ENCODE data around the gene CERK.

The CERK gene

DNA sequence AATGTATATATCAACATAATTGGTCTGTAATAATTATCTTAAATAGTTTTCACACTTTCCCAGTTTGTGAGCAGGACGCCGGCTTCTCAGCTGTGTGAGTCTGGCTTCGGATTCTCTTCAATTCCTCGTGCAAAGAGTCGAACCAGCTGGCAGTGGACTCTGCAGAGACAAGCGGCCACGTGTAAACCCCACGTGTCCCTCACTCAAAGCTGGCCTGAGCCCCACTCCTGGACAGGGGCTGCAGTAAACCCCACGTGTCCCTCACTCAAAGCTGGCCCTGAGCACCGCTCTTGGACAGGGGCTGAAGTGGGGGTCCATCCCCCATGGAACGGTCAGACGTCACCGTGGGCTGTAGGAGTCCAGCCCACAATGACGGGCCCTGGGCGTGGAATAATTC, 51.0 kb downstream of the CERK start:
- no peak for DNase-seq (ENCODE audit: low read depth)

DNA sequence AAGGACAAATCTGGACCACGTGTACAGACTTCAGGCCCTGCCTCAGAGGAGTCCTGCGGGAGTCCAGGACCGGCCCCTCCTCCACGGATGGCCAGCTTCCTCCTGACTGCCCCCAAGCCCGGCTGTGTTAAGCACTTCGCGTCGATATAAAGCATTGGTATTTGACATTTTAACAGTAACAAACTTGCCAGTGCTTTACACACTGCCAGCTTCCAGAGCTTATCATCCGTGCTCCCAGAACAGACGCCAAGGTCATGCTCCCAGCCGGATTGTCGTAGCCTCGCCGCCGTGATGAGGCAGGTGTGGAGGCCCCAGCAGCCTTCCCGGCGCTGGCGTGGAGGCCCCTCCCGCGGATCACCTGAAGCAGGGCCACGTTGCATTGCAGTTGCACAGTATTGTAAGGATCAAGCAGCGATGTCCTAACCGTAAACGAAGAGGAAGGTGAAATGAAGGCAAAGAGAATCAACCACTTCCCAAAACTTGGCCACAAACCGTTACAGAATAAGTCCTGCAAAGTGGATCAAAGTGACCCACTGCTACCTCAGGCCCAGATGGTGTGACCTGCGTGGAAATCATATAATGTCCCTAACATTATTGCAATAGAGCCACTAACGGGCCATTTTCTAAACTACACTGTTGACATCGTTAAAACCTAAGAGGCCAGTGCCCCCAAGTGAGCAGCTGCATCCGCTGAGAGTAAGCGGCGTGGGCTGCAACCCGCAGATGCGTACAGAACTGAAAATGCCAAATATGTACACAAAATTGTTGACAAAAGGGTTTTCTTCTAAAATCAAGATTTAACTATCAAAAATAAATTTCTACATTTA, 51.6 kb downstream of the CERK start:
- TF ChIP-seq, protein P1, sequence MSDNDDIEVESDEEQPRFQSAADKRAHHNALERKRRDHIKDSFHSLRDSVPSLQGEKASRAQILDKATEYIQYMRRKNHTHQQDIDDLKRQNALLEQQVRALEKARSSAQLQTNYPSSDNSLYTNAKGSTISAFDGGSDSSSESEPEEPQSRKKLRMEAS (IDR thresholded peaks at IDR 0.05; ENCODE audit: low read depth, low read length), result no peak
- TF ChIP-seq, protein P2, sequence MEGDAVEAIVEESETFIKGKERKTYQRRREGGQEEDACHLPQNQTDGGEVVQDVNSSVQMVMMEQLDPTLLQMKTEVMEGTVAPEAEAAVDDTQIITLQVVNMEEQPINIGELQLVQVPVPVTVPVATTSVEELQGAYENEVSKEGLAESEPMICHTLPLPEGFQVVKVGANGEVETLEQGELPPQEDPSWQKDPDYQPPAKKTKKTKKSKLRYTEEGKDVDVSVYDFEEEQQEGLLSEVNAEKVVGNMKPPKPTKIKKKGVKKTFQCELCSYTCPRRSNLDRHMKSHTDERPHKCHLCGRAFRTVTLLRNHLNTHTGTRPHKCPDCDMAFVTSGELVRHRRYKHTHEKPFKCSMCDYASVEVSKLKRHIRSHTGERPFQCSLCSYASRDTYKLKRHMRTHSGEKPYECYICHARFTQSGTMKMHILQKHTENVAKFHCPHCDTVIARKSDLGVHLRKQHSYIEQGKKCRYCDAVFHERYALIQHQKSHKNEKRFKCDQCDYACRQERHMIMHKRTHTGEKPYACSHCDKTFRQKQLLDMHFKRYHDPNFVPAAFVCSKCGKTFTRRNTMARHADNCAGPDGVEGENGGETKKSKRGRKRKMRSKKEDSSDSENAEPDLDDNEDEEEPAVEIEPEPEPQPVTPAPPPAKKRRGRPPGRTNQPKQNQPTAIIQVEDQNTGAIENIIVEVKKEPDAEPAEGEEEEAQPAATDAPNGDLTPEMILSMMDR (IDR thresholded peaks at IDR 0.05; ENCODE audit: low read depth, low read length), result no peak
- TF ChIP-seq MYC (IDR thresholded peaks at IDR 0.05; ENCODE audit: low read depth, low read length), result no peak
- TF ChIP-seq POLR2A (IDR thresholded peaks at IDR 0.05; ENCODE audit: extremely low read depth, insufficient read length), result no peak

More for the DNA sequence above, 51.0 kb downstream of the CERK start:
- TF ChIP-seq, protein P2 (IDR thresholded peaks at IDR 0.05; ENCODE audit: low read depth, low read length), result no peak
- TF ChIP-seq POLR2A (IDR thresholded peaks at IDR 0.05; ENCODE audit: extremely low read depth, insufficient read length), result no peak
- TF ChIP-seq MYC (IDR thresholded peaks at IDR 0.05; ENCODE audit: low read depth, low read length), result no peak
- TF ChIP-seq, protein P1 (IDR thresholded peaks at IDR 0.05; ENCODE audit: low read depth, low read length), result no peak
- H3K4me3 ChIP-seq (ENCODE audit: low read depth, low read length), result no peak overlapping the region

DNA sequence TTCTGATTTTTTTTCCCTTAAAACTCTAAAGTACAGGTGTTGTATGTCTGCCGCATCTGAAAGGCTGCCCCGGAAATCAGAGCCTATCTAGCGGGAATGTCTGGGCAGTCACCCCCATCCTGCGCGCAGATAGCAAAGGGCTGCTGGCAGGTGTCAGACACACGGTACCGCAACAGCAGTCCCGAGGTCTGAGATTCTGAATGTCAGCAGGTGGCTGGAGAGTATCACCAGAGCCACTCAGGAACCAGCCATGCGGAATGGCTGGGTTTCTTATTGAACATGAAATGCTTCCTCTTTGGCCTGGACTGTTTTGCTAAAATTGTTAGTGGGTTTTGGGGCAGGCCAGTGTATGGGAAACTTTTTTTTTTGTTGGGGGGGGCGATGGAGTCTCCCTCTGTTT, 53.3 kb downstream of the CERK start:
- TF ChIP-seq, protein P2 (IDR thresholded peaks at IDR 0.05; ENCODE audit: low read depth, low read length), result no peak
- TF ChIP-seq, protein P1 (IDR thresholded peaks at IDR 0.05; ENCODE audit: low read depth, low read length), result no peak
- TF ChIP-seq POLR2A (IDR thresholded peaks at IDR 0.05; ENCODE audit: extremely low read depth, insufficient read length) (no peak), MYC (IDR thresholded peaks at IDR 0.05; ENCODE audit: low read depth, low read length) (no peak)
- DNase-seq (ENCODE audit: low read depth), result no peak

More for the DNA sequence above, 51.6 kb downstream of the CERK start:
- peak; percentile 13 for DNase-seq (ENCODE audit: low read depth)
- H3K4me3 ChIP-seq (ENCODE audit: low read depth, low read length), result no peak overlapping the region

DNA sequence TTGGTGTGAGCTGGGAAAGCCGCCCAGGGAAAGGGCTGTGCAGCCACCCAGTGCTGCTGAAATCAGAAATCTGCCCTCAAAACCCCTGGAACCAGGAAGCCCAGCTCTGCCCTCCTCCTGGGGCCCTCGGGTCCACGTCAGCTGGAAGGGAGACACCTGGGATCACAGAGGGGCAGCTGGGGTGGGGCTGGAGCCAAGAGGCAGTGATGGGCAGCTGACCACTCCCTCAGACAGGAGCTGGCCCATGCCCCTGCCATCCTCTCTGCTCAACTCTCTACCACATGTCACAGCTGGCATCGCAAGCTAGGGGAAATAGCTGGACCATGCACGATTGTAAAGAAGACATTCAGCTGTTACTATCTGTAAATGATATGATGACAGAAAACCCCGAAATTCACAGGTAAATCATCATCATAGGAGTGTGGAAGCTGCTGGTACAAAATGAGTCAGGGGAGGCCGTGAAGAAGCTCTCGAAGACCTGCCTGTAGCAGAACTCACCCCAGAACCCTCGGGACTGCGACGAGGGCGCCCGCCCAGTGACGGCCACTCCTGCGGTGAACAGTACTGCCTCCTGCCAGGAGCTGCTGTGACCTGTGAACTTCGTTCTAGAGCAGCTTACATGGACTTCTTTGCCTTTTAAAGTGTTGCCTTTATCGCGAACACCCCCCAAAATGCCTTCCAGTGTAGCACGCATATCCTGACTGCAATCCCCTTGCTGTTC, 55.9 kb downstream of the CERK start:
- H3K4me3 ChIP-seq (ENCODE audit: low read depth, low read length), result no peak overlapping the region
- TF ChIP-seq, protein P1 (IDR thresholded peaks at IDR 0.05; ENCODE audit: low read depth, low read length), result no peak
- TF ChIP-seq POLR2A (IDR thresholded peaks at IDR 0.05; ENCODE audit: extremely low read depth, insufficient read length) (no peak), MYC (IDR thresholded peaks at IDR 0.05; ENCODE audit: low read depth, low read length) (no peak)
- TF ChIP-seq, protein P2 (IDR thresholded peaks at IDR 0.05; ENCODE audit: low read depth, low read length), result no peak
- no peak for DNase-seq (ENCODE audit: low read depth)

More for the DNA sequence above, 53.3 kb downstream of the CERK start:
- no peak overlapping the region for H3K4me3 ChIP-seq (ENCODE audit: low read depth, low read length)

DNA sequence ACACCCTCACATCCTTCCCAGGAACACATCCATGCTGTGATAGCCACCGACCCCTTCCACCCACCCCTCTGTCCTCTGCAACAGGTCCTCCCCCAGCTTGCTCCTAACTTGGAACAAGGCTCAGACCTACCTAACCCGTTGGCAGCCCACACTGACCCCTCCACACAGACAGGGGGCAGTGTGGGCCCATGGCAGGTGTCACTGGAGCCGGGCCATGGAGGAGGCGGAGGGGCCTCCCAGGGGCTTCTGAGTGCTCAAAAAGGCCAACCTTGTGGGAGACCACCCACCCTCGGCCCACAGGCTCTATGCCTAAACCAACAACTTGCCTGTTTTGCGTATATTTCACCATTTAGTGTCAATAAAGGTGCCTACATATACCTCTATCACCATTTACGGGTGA, 57.0 kb downstream of the CERK start:
- no peak overlapping the region for H3K4me3 ChIP-seq (ENCODE audit: low read depth, low read length)
- TF ChIP-seq POLR2A (IDR thresholded peaks at IDR 0.05; ENCODE audit: extremely low read depth, insufficient read length), result no peak
- TF ChIP-seq, protein P2 (IDR thresholded peaks at IDR 0.05; ENCODE audit: low read depth, low read length), result peak; percentile 54
- DNase-seq (ENCODE audit: low read depth), result peak; percentile 35

All from NB4 (cell line).